ACC112 (cell line): ENCODE measurements around the gene MYH11.

ENCODE experiments used
- H2AFZ ChIP-seq: fragments of 200-600 bp; sonication (generic); one replicate; pipeline ENCODE4 v1.6.0; 2017; ENCODE audit warnings: antibody characterized with exemption, low read length; ENCODE audit not compliant: unreplicated experiment
- H3K27ac ChIP-seq: fragments of 200-600 bp; sonication (generic); 2 replicates; pipeline ENCODE4 v1.5.1; 2014; ENCODE audit warnings: low read depth, mild to moderate bottlenecking, antibody characterized with exemption, low read length, moderate library complexity
- H3K27me3 ChIP-seq: fragments of 200-600 bp; sonication (generic); 2 replicates; pipeline ENCODE4 v1.6.1; 2014; ENCODE audit warnings: mild to moderate bottlenecking, antibody characterized with exemption, low read length, moderate library complexity, mixed read lengths; ENCODE audit not compliant: insufficient read depth
- H3K36me3 ChIP-seq: fragments of 200-600 bp; sonication (generic); 2 replicates; pipeline ENCODE4 v1.6.1; 2016; ENCODE audit warnings: mild to moderate bottlenecking, antibody characterized with exemption, low read length, moderate library complexity, mixed read lengths; ENCODE audit not compliant: insufficient read depth
- H3K4me1 ChIP-seq: fragments of 200-600 bp; sonication (generic); one replicate; pipeline ENCODE4 v1.6.1; 2016; ENCODE audit warnings: low read length, mixed read lengths; ENCODE audit not compliant: insufficient read depth, unreplicated experiment, control insufficient read depth
- H3K4me3 ChIP-seq: fragments of 200-600 bp; sonication (generic); 2 replicates; pipeline ENCODE4 v1.5.1; 2014; ENCODE audit warnings: mild to moderate bottlenecking, low read depth, low read length
- H3K79me2 ChIP-seq: fragments of 200-600 bp; sonication (generic); one replicate; pipeline ENCODE4 v1.6.0; 2016; ENCODE audit warnings: low read length; ENCODE audit not compliant: control insufficient read depth, unreplicated experiment, insufficient read depth

Gene MYH11

DNA sequence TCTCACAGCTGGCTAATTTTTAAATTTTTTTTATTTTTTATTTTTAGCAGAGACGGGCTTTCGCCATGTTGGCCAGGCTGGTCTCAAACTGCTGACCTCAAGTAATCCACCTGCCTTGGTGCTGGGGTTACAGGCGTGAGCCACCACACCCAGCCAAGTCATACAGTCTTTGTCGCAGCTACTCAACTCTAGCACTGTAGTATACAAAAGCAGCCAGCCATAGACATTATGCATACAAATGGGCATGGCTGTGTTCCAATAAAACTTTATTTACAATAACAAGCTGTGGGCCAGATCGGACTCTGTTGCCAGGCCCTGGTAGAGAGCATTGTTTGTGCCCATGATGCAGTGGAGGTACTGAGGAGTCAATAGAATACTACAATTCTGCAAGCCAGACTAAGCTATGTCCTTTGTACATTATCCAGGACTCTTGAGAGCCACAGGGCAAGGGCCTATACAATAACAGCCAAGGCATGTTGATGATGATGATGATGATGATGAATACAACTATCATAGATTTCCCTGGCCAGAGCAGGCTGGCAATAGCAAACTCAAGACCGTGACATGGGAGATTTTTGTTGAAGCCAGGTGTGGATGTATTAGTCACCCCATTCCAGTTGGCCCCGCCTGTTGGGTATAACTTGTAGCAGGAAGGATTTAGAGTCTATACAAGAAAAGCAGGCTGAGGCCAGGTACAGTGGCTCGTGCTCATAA lies 101.8 kb downstream of the MYH11 start:
- Histone ChIP-seq H3K79me2 (no peaks in the 10 kb centered on the region), H3K4me3 (no peak overlapping the region), H3K36me3 (no peaks in the 10 kb centered on the region), H3K27ac (no peak overlapping the region), H2AFZ (no peak overlapping the region), H3K27me3 (no peaks in the 10 kb centered on the region; the same call in 1 of the 2 replicates), H3K4me1 (no peaks in the 10 kb centered on the region)

DNA sequence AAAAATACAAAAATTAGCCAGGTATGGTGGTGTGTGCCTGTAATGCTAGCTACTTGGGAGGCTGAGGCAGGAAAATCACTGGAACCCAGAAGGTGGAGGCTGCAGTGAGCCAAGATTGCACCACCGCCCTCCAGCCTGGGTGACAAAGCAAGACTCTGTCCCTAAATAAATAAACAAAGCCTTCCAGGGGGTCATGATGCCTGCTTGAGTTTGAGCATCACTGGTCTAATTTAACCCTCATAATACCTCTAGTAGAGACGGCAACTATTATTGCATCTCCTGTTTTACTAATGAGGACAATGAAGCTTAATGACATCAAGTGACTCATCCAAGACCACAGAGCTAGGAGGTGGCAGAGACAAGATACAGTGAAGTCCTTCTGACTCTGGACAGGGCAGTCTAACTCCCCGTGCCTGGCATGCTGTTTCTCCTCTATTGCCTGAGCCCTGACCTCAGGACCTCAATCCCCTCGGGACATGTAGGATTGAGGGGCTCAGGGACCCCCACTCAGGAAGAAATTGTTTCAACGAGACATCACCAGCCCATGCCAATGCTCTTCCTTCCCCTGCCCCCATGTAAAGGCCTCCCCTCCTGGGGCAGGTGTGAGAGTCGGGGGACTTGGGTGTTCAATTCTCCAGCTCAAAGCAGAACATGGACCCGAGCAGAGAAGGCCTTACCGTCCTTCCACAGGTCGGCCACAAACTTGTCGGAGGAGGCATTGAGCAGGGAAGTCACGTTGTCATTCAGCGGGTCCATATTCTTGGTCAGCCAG lies 103.9 kb downstream of the MYH11 start:
- Histone ChIP-seq H3K79me2 (no peaks in the 10 kb centered on the region), H3K4me1 (no peaks in the 10 kb centered on the region), H3K4me3 (no peak overlapping the region), H2AFZ (no peak overlapping the region), H3K27ac (no peak overlapping the region), H3K27me3 (no peaks in the 10 kb centered on the region), H3K36me3 (no peaks in the 10 kb centered on the region)

DNA sequence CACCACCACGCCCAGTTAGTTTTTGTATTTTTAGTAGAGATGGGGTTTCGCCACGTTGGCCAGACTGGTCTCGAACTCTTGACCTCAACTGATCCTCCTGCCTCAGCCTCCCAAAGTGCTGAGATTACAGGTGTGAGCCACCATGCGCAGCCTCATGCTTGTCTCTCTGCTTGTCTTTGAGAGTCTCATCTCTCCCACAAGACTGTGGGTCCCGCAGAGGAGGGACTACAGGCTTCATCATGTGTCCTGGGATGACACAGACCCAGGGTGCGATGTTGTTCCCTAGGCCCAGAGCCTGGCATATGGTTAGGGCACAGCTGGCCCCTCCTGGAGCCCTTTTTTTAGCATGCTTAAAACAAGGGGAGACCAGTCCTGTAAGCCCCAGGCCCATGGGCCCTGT lies 104.9 kb downstream of the MYH11 start:
- Histone ChIP-seq H3K4me1 (no peaks in the 10 kb centered on the region), H3K79me2 (no peaks in the 10 kb centered on the region), H3K27ac (no peak overlapping the region), H3K27me3 (no peaks in the 10 kb centered on the region), H3K36me3 (no peaks in the 10 kb centered on the region), H3K4me3 (no peak overlapping the region), H2AFZ (no peak overlapping the region)

DNA sequence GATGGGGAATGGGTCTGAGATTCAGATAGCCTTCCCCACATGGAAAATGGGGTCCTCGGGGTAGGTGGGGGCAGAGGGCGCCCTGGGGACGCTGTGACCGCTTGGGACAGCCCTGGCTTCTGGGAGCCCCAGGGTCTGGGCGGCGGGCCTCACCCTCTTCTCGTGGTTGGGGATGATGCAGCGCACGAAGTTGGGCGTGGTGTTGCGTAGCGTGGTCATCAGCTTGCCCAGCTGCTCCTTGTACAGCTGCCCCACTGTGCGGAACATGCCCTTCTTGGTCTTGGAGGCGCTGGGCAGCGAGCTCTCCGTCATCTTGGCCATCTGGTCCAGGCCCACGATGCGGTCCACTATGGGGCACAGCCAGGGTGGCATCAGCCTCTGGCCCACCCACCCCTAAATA lies 106.8 kb downstream of the MYH11 start:
- no peaks in the 10 kb centered on the region for H3K36me3 ChIP-seq
- no peaks in the 10 kb centered on the region for H3K27me3 ChIP-seq
- H3K4me3 ChIP-seq: no peak overlapping the region
- H3K79me2 ChIP-seq: no peaks in the 10 kb centered on the region
- H3K27ac ChIP-seq: no peak overlapping the region
- H2AFZ ChIP-seq: no peak overlapping the region
- H3K4me1 ChIP-seq: no peaks in the 10 kb centered on the region

DNA sequence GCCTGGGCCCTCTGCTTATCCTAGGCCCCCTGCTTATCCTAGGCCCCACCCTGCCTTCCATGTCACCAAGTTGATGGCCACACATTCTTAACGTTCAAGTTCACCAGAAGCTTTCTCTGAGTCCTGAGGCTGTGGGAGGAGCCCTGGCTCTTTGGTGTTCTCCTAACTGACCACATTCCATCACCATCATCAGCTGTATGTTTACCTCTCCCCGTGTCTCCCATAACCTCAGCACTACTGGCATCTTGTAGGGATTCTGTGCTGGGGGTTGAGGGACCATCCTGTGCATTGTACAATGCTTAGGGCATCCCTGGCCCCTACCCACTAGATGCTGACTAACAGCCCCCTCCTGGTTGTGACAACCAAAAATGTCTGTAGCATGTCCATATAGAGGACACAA lies 107.5 kb downstream of the MYH11 start:
- no peaks in the 10 kb centered on the region for H3K4me1 ChIP-seq
- no peaks in the 10 kb centered on the region for H3K27me3 ChIP-seq
- H2AFZ ChIP-seq: no peak overlapping the region
- no peak overlapping the region for H3K4me3 ChIP-seq
- no peaks in the 10 kb centered on the region for H3K79me2 ChIP-seq
- H3K36me3 ChIP-seq: no peaks in the 10 kb centered on the region
- no peak overlapping the region for H3K27ac ChIP-seq

DNA sequence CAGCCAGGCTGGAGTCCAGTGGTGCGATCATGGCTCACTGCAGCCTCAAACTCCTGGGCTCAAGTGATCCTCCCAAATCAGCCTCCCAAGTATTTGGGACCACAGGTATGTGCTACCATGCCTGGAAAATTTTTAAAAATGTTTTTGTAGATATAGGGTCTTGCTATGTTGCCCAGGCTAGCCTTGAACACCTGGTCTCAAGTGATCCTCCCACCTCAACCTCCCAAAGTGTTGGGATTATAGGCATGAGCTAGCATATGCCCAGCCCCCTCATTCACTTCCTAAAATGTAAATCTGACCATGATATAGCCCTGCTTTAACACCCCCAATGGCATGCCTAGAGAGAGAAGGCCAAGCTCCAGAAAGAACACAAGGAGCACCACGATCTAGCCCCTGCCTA lies 108.2 kb downstream of the MYH11 start:
- no peaks in the 10 kb centered on the region for H3K27me3 ChIP-seq
- H3K79me2 ChIP-seq: no peaks in the 10 kb centered on the region
- H3K4me1 ChIP-seq: no peaks in the 10 kb centered on the region
- no peak overlapping the region for H3K27ac ChIP-seq
- H3K4me3 ChIP-seq: no peak overlapping the region
- H2AFZ ChIP-seq: no peak overlapping the region
- no peaks in the 10 kb centered on the region for H3K36me3 ChIP-seq

DNA sequence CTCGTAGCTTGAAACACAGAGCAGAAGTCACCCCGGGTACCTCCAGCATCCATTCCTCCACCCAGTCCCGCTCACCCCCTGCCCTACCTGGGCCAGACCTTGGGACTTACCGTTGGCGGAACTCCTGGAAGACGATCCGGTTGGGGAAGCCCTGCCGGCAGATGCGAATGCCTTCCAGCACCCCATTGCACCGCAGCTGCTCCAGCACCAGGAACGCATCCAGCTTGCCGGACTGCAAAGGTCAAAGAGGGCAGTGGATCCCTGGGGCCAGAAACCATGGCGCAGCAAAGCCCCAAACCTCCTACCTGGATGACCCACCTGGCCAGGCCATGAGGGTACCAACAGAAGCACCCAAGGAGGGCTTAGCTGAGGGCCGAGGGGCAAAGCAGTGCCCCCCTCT lies 108.9 kb downstream of the MYH11 start:
- Histone ChIP-seq H3K27ac (no peak overlapping the region), H3K27me3 (no peaks in the 10 kb centered on the region), H3K36me3 (no peaks in the 10 kb centered on the region), H3K79me2 (no peaks in the 10 kb centered on the region), H2AFZ (no peak overlapping the region), H3K4me1 (no peaks in the 10 kb centered on the region), H3K4me3 (no peak overlapping the region)

DNA sequence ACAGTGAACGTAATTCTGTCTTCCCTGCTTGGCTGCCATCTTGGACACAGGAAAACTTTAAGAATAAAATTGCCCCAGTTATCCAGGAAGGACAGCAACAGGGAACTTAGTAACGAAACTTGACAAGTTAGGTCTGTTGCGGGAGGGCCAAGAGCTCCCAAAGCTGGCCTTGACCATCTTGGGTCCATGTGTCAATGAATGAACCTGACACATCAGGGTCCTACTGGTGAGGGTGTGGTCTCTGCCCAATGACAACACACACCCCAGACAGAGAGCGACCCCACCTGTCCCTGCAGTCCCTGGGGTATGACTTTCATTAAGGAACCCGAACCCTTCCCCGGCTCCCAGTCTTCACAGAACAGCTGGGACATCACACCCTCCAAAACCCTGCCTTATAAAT lies 110.5 kb downstream of the MYH11 start:
- Histone ChIP-seq H3K27me3 (no peaks in the 10 kb centered on the region), H3K36me3 (no peaks in the 10 kb centered on the region), H3K4me1 (no peaks in the 10 kb centered on the region), H3K79me2 (no peaks in the 10 kb centered on the region), H3K4me3 (no peak overlapping the region), H2AFZ (no peak overlapping the region), H3K27ac (no peak overlapping the region)

DNA sequence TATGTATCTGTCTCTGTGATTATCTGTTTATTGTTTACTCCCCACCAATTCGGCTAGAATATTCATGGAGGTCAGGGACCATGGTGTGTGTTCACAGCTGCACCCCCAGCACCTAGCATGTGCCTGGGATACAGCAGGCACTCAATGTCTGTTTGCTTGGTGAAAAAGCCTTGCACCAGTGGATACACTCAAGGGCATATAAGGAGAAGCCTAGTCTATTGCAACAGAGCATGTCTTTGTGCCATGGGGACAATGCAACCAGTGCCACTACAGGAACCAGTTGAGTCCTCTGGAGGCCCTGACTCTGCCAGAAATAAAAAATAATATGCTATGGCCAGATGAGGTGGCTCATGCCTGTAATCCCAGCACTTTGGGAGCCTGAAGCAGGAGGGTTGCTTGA lies 113.2 kb downstream of the MYH11 start:
- Histone ChIP-seq H3K79me2 (no peaks in the 10 kb centered on the region), H3K27me3 (no peaks in the 10 kb centered on the region), H3K36me3 (no peaks in the 10 kb centered on the region), H3K4me3 (no peak overlapping the region), H2AFZ (no peak overlapping the region), H3K4me1 (no peaks in the 10 kb centered on the region), H3K27ac (no peak overlapping the region)

DNA sequence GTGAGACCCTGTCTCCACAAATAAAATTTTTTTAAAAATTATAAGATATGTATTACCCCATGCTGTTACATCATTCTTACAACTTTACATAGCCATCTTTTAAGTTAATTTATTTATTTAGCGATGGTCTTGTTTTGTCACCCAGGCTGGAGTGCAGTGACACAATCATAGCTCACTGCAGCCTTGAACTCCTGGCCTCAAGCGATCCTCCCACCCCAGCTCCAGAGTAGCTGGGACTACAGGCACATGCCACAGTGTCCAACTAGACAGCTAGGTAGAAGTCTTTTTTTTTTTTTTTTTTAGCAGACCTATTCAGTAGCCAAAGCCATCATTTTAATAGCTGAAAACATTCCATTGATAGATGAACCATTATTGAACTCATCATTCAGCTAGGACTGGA lies 114.1 kb downstream of the MYH11 start:
- Histone ChIP-seq H2AFZ (no peak overlapping the region), H3K27ac (no peak overlapping the region), H3K4me1 (no peaks in the 10 kb centered on the region), H3K27me3 (no peaks in the 10 kb centered on the region), H3K79me2 (no peaks in the 10 kb centered on the region), H3K4me3 (no peak overlapping the region), H3K36me3 (no peaks in the 10 kb centered on the region)

DNA sequence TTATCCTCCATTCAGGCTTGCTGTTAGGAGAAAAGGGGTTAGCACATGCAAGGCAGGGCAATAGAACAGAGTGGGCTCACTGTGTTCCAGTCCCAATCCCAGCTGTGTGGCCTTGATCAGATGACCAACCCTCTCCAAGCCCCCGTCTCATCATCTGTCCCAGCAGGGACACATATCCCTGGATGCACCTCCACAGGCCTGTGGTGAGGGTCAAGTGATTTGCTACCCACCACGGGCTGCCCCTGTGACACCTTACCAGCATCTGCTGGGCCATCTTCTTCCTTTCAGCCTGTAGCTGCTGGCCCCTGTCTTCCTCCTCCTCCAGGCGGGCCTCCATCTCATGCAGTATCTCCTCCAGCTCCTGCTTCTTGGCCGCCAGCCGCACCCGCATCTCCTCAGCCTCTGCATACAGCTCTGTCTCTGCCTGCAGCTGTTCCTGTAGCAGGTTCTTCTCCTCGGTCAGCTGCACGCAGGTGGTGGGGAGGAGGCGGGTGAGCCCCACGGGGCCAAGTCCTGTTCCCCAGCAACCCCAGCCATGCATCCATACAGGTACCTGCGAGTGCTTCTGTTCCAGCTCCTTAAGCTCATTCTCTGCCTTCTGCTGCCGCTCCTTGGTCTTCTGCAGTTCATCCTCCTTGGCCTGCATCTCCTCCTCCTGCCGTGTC lies 115.5 kb downstream of the MYH11 start:
- H3K4me1 ChIP-seq: no peaks in the 10 kb centered on the region
- H3K27me3 ChIP-seq: no peaks in the 10 kb centered on the region
- H3K36me3 ChIP-seq: no peaks in the 10 kb centered on the region
- H3K4me3 ChIP-seq: no peak overlapping the region
- H2AFZ ChIP-seq: no peak overlapping the region
- H3K79me2 ChIP-seq: no peaks in the 10 kb centered on the region
- H3K27ac ChIP-seq: no peak overlapping the region
